ENCODE data around the gene ANKRD27.

DNA sequence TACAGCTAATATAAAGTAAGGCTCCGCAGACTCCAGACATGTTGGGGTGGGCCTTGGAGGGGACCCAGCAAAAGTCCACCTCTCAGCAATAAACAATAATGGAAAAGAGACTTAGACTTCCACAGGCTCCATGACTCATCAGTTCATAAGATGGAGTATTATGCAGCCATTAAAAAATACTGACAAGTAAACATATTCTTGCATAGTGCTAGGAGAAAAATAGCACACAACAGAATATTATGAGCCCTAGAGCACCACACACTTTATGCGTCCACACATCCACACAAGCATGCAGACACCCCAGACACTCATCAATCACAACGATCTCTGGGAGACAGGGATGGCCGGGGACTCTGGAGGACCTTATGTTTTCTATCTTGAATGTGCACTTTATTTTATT is 48.0 kb downstream of the ANKRD27 start:
- TF ChIP-seq EZH2 (IDR thresholded peaks at IDR 0.05; ENCODE audit: borderline replicate concordance, insufficient read depth, low read length, poor library complexity, severe bottlenecking) = no peak
- TF ChIP-seq EP300 (conservative IDR thresholded peaks at IDR 0.05; ENCODE audit: poor library complexity, severe bottlenecking) = no peak
- no peak for TF ChIP-seq RAD21 (conservative IDR thresholded peaks at IDR 0.05)
- TF ChIP-seq, protein P1, sequence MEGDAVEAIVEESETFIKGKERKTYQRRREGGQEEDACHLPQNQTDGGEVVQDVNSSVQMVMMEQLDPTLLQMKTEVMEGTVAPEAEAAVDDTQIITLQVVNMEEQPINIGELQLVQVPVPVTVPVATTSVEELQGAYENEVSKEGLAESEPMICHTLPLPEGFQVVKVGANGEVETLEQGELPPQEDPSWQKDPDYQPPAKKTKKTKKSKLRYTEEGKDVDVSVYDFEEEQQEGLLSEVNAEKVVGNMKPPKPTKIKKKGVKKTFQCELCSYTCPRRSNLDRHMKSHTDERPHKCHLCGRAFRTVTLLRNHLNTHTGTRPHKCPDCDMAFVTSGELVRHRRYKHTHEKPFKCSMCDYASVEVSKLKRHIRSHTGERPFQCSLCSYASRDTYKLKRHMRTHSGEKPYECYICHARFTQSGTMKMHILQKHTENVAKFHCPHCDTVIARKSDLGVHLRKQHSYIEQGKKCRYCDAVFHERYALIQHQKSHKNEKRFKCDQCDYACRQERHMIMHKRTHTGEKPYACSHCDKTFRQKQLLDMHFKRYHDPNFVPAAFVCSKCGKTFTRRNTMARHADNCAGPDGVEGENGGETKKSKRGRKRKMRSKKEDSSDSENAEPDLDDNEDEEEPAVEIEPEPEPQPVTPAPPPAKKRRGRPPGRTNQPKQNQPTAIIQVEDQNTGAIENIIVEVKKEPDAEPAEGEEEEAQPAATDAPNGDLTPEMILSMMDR (IDR thresholded peaks at IDR 0.05; ENCODE audit: poor library complexity, severe bottlenecking) = no peak
- TF ChIP-seq, protein P2, sequence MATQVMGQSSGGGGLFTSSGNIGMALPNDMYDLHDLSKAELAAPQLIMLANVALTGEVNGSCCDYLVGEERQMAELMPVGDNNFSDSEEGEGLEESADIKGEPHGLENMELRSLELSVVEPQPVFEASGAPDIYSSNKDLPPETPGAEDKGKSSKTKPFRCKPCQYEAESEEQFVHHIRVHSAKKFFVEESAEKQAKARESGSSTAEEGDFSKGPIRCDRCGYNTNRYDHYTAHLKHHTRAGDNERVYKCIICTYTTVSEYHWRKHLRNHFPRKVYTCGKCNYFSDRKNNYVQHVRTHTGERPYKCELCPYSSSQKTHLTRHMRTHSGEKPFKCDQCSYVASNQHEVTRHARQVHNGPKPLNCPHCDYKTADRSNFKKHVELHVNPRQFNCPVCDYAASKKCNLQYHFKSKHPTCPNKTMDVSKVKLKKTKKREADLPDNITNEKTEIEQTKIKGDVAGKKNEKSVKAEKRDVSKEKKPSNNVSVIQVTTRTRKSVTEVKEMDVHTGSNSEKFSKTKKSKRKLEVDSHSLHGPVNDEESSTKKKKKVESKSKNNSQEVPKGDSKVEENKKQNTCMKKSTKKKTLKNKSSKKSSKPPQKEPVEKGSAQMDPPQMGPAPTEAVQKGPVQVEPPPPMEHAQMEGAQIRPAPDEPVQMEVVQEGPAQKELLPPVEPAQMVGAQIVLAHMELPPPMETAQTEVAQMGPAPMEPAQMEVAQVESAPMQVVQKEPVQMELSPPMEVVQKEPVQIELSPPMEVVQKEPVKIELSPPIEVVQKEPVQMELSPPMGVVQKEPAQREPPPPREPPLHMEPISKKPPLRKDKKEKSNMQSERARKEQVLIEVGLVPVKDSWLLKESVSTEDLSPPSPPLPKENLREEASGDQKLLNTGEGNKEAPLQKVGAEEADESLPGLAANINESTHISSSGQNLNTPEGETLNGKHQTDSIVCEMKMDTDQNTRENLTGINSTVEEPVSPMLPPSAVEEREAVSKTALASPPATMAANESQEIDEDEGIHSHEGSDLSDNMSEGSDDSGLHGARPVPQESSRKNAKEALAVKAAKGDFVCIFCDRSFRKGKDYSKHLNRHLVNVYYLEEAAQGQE (IDR thresholded peaks at IDR 0.05; ENCODE audit: borderline replicate concordance) = no peak
- no peak for TF ChIP-seq POLR2AphosphoS5 (IDR thresholded peaks at IDR 0.05)
- no peak for TF ChIP-seq TAF1 (IDR thresholded peaks at IDR 0.05; ENCODE audit: low read depth)
- no peak for TF ChIP-seq MXI1 (conservative IDR thresholded peaks at IDR 0.05; ENCODE audit: poor library complexity, severe bottlenecking)

Measured in neural cell (in vitro differentiated cells).